Panc1 (cell line): Measurements from ENCODE around the gene TMTC1. TPM values are rescaled to one million over a fixed set of nuclear protein-coding genes. Genes with fewer than 3 reads are reported as not detected.

Source experiments
- ATAC-seq: fragments of 200-7000 bp; cut with Tn5 transposase; 2 replicates; pipeline ENCODE4 v1.9.1; 2020; ENCODE audit warnings: mild to moderate bottlenecking, moderate library complexity
- BruUV-seq: library from RNA; stranded (reverse); fragments of 400-500 nt; replicated peaks from 2 replicates; lab custom pipeline; 2021; lab: Mats Ljungman, UMichigan
- CTCF ChIA-PET: fragments of 300-600 bp; sonication (Branson Sonifier 250); formaldehyde crosslinking; loops from one replicate; lab custom pipeline; 2022; ENCODE audit warnings: antibody characterized with exemption; lab: Charles Lee
- POLR2A ChIA-PET: fragments of 300-600 bp; sonication (Branson Sonifier 250); formaldehyde crosslinking; loops from one replicate; lab custom pipeline; 2022; ENCODE audit warnings: antibody characterized with exemption; lab: Charles Lee
- DNase-seq: peaks from one replicate; pipeline ENCODE4 v3.0.0-alpha.2; 2010; ENCODE audit warnings: low read depth, low spot score
- H3K27ac ChIP-seq: 2 replicates; pipeline ENCODE4 v1.5.1; 2011; ENCODE audit warnings: mild to moderate bottlenecking, low read length, inconsistent platforms
- H3K27me3 ChIP-seq: fragments of 200-500 bp; sonication (Bioruptor generic); 2 replicates; pipeline ENCODE4 v1.6.0; 2014; ENCODE audit warnings: low read length, inconsistent platforms; ENCODE audit not compliant: control insufficient read depth, insufficient read depth
- H3K36me3 ChIP-seq: fragments of 200-500 bp; sonication (Bioruptor generic); 2 replicates; pipeline ENCODE4 v1.5.1; 2014; ENCODE audit warnings: inconsistent platforms, mild to moderate bottlenecking, low read length, moderate library complexity; ENCODE audit not compliant: control insufficient read depth, insufficient read depth
- H3K4me1 ChIP-seq: 2 replicates; pipeline ENCODE4 v1.5.1; 2011; ENCODE audit warnings: inconsistent platforms, mild to moderate bottlenecking, low read length, moderate library complexity; ENCODE audit not compliant: control insufficient read depth, insufficient read depth
- H3K4me3 ChIP-seq, 2 experiments: 2 replicates each; pipeline ENCODE4 v1.5.1; 2011 to 2012; ENCODE audit warnings: low read depth in 2 of 2, low read length in 2 of 2, mild to moderate bottlenecking in 2 of 2, inconsistent platforms in 1 of 2, moderate library complexity in 1 of 2
- H3K9me3 ChIP-seq: fragments of 200-500 bp; sonication (Bioruptor generic); 2 replicates; pipeline ENCODE4 v1.5.1; 2014; ENCODE audit warnings: low read depth, mild to moderate bottlenecking, inconsistent platforms, low read length, moderate library complexity; ENCODE audit not compliant: control insufficient read depth, insufficient read depth
- POLR2AphosphoS5 ChIP-seq: IDR thresholded peaks from 2 replicates; pipeline ENCODE4 v1.6.1; 2012; ENCODE audit warnings: mild to moderate bottlenecking, low read depth, low read length, moderate library complexity
- SIN3A ChIP-seq: IDR thresholded peaks from 2 replicates; pipeline ENCODE4 v1.6.1; 2012; ENCODE audit warnings: low read depth, mild to moderate bottlenecking, low read length, moderate library complexity, borderline replicate concordance; ENCODE audit not compliant: insufficient read depth
- TCF7L2 ChIP-seq: IDR thresholded peaks from 2 replicates; pipeline ENCODE4 v1.6.1; 2011; ENCODE audit warnings: mild to moderate bottlenecking, low read depth, low read length, inconsistent platforms
- in situ Hi-C: cut with HindIII; loops from 2 replicates; pipeline ENCODE4 v1.10.0; 2016; ENCODE audit warnings: low sequenced_read_pairs, low pct_unique_long_range_greater_than_20kb
- intact Hi-C: fragments of 100-400 bp; cut with micrococcal nuclease; formaldehyde crosslinking; loops from one replicate; pipeline ENCODE4 v1.10.0; 2022; ENCODE audit not compliant: unreplicated experiment
- total RNA-seq: library from RNA; stranded (reverse); gene quantifications from one replicate; pipeline ENCODE4 v1.2.1, GENCODE V29; 2021; ENCODE audit not compliant: unreplicated experiment
- TF ChIP-seq, protein P1 (sequence below): fragments of 450-650 bp; IDR thresholded peaks from 2 replicates; pipeline ENCODE4 v1.5.1; 2017; ENCODE audit warnings: mild to moderate bottlenecking
- TF ChIP-seq, protein P2 (sequence below), 2 experiments: IDR thresholded peaks; 2 replicates each; pipeline ENCODE4 v1.6.1; 2011 to 2012; ENCODE audit warnings: low read depth in 2 of 2, control low read depth in 1 of 2, low read length in 1 of 2, mild to moderate bottlenecking in 1 of 2, moderate library complexity in 1 of 2; ENCODE audit not compliant: insufficient read depth in 1 of 2

The TMTC1 gene
- total RNA-seq, 1 experiment from 2014 or later: 0.28 TPM

DNA sequence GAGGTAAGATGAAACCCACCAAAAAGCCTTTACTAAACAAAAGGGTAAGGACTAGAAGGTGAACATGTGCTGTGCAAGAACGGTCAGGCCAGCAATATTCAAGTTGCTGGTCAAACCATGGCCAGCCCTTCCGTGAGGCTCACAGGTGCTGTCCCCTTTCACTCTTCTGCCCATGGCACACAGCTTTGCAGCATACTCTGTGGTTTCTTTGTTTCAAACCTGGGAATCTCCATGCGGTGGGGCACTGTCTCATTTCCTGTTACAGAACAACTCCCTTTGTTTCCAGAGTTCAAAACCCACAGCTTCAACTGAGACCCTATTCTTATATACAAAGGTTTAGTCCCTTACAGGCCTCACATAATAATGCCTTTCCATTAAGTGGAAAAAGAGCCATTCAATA is 284.5 kb downstream of the TMTC1 start:
- in situ Hi-C loops (no loop called here), intact Hi-C loops (no loop called here)
- ATAC-seq (no peak), DNase-seq (no peak)
- no peaks in the 10 kb centered on the region for H3K9me3 ChIP-seq
- CTCF ChIA-PET: no interaction called here
- no peaks in the 10 kb centered on the region for H3K4me1 ChIP-seq
- no TSS peak for BruUV-seq
- TF ChIP-seq POLR2AphosphoS5 (no peak), TCF7L2 (no peak), SIN3A (no peak)
- TF ChIP-seq, protein P1, sequence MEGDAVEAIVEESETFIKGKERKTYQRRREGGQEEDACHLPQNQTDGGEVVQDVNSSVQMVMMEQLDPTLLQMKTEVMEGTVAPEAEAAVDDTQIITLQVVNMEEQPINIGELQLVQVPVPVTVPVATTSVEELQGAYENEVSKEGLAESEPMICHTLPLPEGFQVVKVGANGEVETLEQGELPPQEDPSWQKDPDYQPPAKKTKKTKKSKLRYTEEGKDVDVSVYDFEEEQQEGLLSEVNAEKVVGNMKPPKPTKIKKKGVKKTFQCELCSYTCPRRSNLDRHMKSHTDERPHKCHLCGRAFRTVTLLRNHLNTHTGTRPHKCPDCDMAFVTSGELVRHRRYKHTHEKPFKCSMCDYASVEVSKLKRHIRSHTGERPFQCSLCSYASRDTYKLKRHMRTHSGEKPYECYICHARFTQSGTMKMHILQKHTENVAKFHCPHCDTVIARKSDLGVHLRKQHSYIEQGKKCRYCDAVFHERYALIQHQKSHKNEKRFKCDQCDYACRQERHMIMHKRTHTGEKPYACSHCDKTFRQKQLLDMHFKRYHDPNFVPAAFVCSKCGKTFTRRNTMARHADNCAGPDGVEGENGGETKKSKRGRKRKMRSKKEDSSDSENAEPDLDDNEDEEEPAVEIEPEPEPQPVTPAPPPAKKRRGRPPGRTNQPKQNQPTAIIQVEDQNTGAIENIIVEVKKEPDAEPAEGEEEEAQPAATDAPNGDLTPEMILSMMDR: no peak
- TF ChIP-seq, protein P2, sequence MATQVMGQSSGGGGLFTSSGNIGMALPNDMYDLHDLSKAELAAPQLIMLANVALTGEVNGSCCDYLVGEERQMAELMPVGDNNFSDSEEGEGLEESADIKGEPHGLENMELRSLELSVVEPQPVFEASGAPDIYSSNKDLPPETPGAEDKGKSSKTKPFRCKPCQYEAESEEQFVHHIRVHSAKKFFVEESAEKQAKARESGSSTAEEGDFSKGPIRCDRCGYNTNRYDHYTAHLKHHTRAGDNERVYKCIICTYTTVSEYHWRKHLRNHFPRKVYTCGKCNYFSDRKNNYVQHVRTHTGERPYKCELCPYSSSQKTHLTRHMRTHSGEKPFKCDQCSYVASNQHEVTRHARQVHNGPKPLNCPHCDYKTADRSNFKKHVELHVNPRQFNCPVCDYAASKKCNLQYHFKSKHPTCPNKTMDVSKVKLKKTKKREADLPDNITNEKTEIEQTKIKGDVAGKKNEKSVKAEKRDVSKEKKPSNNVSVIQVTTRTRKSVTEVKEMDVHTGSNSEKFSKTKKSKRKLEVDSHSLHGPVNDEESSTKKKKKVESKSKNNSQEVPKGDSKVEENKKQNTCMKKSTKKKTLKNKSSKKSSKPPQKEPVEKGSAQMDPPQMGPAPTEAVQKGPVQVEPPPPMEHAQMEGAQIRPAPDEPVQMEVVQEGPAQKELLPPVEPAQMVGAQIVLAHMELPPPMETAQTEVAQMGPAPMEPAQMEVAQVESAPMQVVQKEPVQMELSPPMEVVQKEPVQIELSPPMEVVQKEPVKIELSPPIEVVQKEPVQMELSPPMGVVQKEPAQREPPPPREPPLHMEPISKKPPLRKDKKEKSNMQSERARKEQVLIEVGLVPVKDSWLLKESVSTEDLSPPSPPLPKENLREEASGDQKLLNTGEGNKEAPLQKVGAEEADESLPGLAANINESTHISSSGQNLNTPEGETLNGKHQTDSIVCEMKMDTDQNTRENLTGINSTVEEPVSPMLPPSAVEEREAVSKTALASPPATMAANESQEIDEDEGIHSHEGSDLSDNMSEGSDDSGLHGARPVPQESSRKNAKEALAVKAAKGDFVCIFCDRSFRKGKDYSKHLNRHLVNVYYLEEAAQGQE (IDR thresholded peaks at IDR 0.05; ENCODE audit: insufficient read depth in 1 of 2, low read depth in 2 of 2, low read length in 1 of 2): no peak
- H3K36me3 ChIP-seq: no peaks in the 10 kb centered on the region
- H3K27me3 ChIP-seq: peaks cover 2% of the 10 kb centered on the region; the same call in 1 of the 2 replicates
- no peak overlapping the region for H3K4me3 ChIP-seq
- no peak overlapping the region for H3K27ac ChIP-seq
- POLR2A ChIA-PET: no interaction called here

DNA sequence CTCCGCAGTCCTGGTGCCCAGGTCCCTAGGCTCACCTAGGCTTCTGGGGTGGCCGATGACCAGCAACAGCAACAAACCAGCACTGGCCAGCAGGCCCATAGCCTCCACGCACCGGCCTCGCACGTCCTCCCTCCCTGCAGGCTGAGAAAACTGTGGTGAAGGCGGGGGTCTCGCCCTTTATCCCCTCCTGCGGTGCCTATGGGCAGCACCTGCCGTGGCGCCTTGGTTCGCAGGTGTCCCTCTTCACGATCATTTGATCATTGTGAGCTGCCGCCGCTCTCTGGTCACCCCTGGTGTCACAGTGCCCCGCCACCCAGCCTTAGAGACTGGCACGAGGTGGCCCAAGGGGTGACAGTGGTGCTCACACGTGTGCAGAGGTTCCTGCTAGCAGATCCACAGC is 286.2 kb downstream of the TMTC1 start, which contains the start of gene OVCH1:
Gene OVCH1 (minus strand): TSS at position 99 of the 400 bp plus-strand sequence. CDS start 0 bp downstream, at position 99.
- ChIA-PET CTCF (no interaction called here), POLR2A (no interaction called here)
- H3K9me3 ChIP-seq: no peaks in the 10 kb centered on the region
- in situ Hi-C loops (no loop called here), intact Hi-C loops (no loop called here)
- H3K27ac ChIP-seq: no peak within 1 kb of the TSS
- DNase-seq (no peak), ATAC-seq (no peak)
- TF ChIP-seq POLR2AphosphoS5: no peak
- no TSS peak for BruUV-seq
- H3K4me3 ChIP-seq: no peak within 1 kb of the TSS
- H3K4me1 ChIP-seq: no peaks in the 10 kb centered on the region
- no peaks in the 10 kb centered on the region for H3K36me3 ChIP-seq
- H3K27me3 ChIP-seq: 0 out of 2 replicates have a peak, but pooled peaks cover 2% of the 10 kb centered on the region

DNA sequence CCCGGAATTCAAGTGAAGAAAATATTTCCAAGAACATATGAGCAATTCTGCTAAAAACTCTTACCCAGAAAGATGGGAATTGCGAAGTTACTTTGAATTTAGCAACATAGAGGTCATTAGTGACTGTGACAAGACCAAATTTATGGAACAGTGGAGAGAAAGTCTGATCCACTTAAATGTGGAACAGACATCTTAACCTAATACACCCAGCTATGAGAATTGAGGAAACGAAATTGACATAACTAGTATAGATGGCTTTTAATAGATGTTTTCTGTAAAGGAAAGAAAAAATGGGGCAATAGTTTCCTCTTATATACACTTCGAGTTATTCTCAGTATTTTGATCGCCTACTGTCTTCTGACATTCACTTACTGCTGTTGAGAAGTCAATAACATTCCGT is 290.9 kb downstream of the TMTC1 start:
- Histone ChIP-seq H3K27me3 (no peaks in the 10 kb centered on the region), H3K4me1 (no peaks in the 10 kb centered on the region), H3K27ac (no peak overlapping the region), H3K9me3 (no peaks in the 10 kb centered on the region), H3K36me3 (no peaks in the 10 kb centered on the region), H3K4me3 (no peak overlapping the region)
- intact Hi-C loops: no loop called here
- ChIA-PET POLR2A (no interaction called here), CTCF (no interaction called here)
- DNase-seq (no peak), ATAC-seq (no peak)
- BruUV-seq: no TSS peak
- in situ Hi-C loops: no loop called here
- no peak for TF ChIP-seq SIN3A
- no peak for TF ChIP-seq TCF7L2
- TF ChIP-seq, protein P1: no peak
- TF ChIP-seq, protein P2 (IDR thresholded peaks at IDR 0.05; ENCODE audit: insufficient read depth in 1 of 2, low read depth in 2 of 2, low read length in 1 of 2): no peak
- TF ChIP-seq POLR2AphosphoS5: no peak
